ENCODE results near the gene TMEM44.

- TF ChIP-seq CTCF (IDR thresholded peaks at IDR 0.05), result no peak
- no peak for TF ChIP-seq POLR2AphosphoS5 (IDR thresholded peaks at IDR 0.05)
- TF ChIP-seq POLR2A (IDR thresholded peaks at IDR 0.05), result no peak
Measured at GRCh38 chr3:194682189-194682693, 49.0 kb upstream of the TMEM44 start.
